GM21717 (cell line): ENCODE measurements around the gene TSPAN7.

Experiments used
- ATAC-seq: cut with Tn5 transposase; IDR thresholded peaks from one replicate; pipeline ENCODE4 v1.9.1; 2021; ENCODE audit warnings: mild to moderate bottlenecking, moderate library complexity; ENCODE audit not compliant: unreplicated experiment

Gene TSPAN7

DNA sequence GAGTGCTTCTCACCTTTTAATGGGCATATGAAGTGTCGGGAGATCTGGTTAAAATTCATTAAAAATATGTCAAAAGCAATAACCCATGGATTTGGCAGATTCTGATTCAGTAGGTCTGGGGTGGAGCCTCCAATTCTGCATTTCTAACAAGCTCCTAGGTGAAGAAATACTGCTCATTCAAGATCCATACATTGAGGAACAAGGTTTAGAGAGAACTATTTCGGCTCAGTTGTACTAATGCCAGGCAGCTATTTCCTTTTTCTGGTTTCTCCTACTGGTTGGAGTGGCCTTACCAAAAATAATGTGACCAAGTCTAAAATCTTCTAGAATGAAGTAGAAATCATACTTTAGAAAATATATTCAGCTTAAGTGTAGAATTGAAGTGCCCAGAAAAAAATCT, 117.5 kb downstream of the TSPAN7 start:
- ATAC-seq, result no peak

- no peak for ATAC-seq
These were observed 118.4 kb downstream of the TSPAN7 start for GRCh38 chrX:38679695-38680094.

DNA sequence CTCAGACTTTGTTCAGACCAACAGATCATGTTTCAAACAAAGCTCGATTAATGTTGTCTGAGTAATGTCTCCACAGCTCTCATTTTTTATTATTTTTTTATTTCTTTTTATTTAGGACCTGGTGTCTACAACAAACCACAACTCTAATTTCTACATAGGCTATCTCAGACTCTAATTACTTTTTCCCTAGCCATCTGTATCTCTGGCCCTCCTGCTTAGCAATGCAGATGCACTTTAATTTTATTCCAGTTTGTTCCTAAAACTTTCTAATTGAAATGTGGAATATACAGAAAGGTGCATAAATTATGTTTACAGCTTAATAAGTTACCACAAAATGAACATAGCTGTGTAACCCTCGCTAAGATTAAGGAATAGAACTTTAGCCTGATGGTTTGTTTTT, 120.8 kb downstream of the TSPAN7 start:
- ATAC-seq, result no peak

- no peak for ATAC-seq
These were observed 131.6 kb downstream of the TSPAN7 start for GRCh38 chrX:38692961-38693360.

DNA sequence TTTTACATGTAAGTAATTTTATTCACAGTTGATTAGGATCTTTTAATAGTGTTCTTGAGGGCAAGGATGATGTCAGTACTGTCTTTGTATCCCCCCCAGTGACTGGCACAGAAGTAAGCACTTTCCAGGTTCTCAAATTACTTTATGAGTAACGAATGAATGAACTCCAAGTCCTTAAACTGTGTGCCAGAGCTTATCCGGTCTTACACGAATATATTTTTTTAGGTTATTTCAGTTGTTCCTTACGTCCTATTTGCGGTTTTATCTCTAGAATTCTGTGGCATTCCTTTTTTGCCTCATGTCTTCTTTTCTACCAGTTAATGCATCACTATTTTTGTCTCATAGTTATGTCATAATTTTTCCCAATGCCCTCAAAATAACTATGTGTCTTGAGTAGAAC, 133.1 kb downstream of the TSPAN7 start:
- ATAC-seq, result no peak

DNA sequence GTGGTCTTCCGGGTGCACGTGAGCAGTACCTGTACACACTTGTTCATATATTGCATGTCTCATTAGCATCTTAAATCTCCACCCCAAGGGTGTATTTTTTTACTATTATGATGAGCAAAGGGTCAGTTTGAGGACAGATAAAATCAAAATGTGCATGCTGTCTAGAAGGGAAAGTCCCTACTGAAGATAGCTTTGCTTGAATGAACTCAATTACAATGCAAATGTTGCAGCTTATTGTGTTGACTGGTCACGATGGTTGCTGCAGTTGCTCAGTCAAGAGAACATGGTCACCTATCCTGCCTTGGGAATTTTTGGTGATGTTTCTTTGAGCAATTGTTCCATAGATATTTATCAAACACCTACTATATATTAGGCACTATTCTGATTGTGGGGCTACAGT, 136.1 kb downstream of the TSPAN7 start:
- ATAC-seq, result no peak

- no peak for ATAC-seq
These were observed 137.8 kb downstream of the TSPAN7 start for GRCh38 chrX:38699121-38699520.

DNA sequence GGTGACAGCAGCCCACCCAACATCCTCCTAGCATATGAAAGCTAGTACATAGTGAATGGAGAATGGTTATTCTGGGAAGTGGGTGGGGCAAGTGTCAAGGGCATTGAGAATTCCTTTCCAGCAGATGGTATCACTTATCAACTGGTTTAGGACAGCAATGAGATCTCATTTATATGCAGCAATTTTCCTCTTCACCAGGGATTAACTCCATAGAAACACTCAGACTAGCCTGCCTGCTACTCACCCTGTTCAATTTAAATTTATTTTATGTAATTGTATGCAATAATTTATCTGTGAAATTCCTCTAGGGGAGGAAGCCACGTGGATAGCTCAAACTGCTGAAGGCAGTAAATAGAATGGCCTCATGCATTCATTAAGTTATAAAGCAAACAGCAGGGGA, 138.4 kb downstream of the TSPAN7 start:
- ATAC-seq, result no peak

DNA sequence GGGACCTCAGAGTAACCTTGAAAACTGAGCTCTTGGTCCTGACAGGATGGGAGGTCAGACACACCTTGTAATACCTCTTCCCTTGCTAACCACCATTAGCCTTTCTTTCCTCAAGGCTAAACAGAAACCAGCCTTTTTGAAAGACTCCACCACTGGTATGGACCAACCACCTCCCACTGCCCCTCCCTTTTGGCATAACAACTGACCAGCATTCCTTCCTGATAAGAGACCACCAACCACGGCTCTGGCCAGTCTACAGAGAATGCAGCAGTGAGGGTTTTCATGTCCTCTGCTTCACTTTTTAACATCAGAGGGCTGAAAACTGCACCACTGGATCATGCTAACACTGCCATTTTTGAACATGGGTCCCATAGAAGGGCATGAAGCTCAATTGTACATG, 139.7 kb downstream of the TSPAN7 start:
- no peak for ATAC-seq

DNA sequence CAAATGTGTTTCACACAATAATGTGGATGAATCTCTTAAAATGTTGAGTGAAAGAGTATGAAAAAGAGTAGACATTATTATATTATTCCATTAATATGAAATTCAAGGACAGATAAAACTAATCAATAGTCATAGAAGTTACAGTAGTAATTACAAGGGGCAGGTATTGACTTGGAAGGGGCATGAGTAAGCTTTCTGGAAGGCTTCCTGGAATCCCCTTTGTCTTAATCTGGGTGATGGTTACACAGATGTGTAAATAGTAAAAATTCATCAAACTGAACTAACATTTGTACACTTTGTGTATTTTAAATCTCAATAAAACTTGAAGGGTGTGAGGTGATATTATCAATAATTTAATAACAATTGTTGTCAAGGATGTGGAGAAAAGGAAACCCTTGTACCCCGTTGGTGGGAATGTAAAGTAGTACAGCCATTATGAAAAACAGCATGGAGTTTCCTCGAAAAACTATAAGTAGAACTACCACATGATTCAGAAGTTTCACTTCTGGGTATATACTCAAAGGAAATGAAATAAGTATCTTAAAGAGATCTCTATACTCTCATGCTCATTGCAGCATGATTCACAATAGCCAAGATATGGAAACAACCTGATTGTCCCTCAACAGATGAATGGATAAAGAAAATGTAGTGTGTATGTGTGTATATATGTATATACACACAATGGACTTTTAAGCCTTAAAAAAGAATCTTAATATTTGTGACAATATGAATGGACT, 143.0 kb downstream of the TSPAN7 start:
- no peak for ATAC-seq

DNA sequence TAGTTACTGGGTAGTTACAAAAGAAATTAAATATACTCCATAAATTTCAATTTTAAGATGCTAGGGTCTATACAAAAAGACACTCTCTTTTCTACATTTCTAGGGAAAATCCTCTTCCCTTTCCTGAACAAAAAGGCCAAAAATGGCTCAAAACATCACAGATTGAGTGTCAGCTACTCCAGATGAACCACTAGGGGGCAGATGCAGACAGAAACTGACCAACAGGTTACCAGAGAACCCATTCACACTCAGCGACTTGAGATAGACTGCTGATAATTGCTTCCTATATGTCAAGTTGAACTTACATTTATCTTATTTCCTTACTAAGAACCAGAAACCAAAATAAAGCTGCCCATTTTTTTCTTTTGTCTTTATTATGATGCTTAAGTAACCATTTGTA, 156.5 kb downstream of the TSPAN7 start:
- ATAC-seq, result no peak

DNA sequence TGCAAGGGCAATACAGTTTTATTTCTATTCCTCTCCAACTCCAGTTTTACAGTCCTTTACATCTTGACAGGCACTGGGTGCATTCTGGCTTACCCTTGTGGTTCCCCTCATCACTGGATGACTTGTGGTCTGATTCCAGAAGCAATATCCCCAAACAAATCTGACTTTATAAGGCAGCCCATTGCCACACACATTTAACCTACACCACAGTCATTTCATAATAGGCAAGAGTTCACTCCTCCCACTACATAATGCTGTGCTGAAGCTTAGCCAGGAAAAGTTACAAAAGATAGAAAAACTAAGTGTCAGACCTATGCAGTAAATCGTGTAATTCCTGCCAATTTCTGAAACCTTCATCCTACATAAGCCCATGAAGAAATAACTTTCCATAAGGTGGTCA, 157.0 kb downstream of the TSPAN7 start:
- no peak for ATAC-seq

DNA sequence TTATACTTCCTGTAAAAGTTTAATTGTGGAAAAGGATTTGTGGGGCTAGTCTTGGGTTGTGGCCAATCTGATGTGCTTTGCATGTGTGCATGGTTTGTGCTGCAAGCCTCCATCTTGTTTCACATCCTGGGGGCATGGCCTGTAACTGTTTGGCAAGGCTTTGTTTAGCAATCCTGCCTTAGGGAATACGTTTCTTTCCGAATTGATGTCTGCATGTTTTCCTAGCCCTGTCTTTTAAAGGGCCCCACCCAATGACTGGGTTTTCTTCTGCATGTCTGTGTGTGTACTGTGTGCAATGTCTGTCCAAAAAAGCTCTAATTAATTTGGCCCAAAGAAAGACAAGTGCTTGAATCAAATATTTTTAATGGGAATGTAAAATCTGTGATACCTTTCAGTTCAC, 165.3 kb downstream of the TSPAN7 start:
- ATAC-seq, result no peak

GRCh38 chrX:38727668-38728067, 166.3 kb downstream of the TSPAN7 start:
- ATAC-seq, result no peak

- ATAC-seq, result no peak
These were observed 171.5 kb downstream of the TSPAN7 start for GRCh38 chrX:38732866-38733265.
